ENCODE measurements around the gene IPO7. TPM values are rescaled to one million over a fixed set of nuclear protein-coding genes. Genes with fewer than 3 reads are reported as not detected.
"Not testable (repeated sequence)": the region's sequence is repeated elsewhere in the genome, so short reads cannot be mapped to it uniquely, and the experiment has no call there.

Gene IPO7
- total RNA-seq, 1 experiment from 2014 or later: 170 TPM

- H3K4me3 Mint-ChIP-seq (ENCODE audit: low read depth, unreplicated experiment): no peak overlapping the region
- no peak for TF ChIP-seq CTCF (IDR thresholded peaks at IDR 0.05; ENCODE audit: unreplicated experiment)
- H3K9me3 Mint-ChIP-seq (ENCODE audit: low read depth, unreplicated experiment): peaks cover 2% of the 10 kb centered on the region
- CTCF ChIA-PET: no interaction called here
- H3K4me1 Mint-ChIP-seq (ENCODE audit: low read depth, unreplicated experiment): peaks cover 27% of the 10 kb centered on the region
- peaks cover 28% of the 10 kb centered on the region for H3K36me3 Mint-ChIP-seq (ENCODE audit: insufficient read depth, unreplicated experiment)
- no TSS peak for BruUV-seq (replicated peaks)
- peak overlapping the region; percentile 63 for H3K27ac Mint-ChIP-seq (ENCODE audit: unreplicated experiment)
- H3K27me3 Mint-ChIP-seq (ENCODE audit: unreplicated experiment): no peaks in the 10 kb centered on the region
- intact Hi-C loops (cut with micrococcal nuclease; ENCODE audit: unreplicated experiment): no loop called here
- no peak for DNase-seq
Observed at GRCh38 chr11:9396310-9396709, 11.9 kb downstream of the IPO7 start.

- Mint-ChIP-seq H3K27ac (ENCODE audit: unreplicated experiment) (peak overlapping the region; percentile 63), H3K4me3 (ENCODE audit: low read depth, unreplicated experiment) (no peak overlapping the region), H3K9me3 (ENCODE audit: low read depth, unreplicated experiment) (peaks cover 2% of the 10 kb centered on the region), H3K4me1 (ENCODE audit: low read depth, unreplicated experiment) (peaks cover 27% of the 10 kb centered on the region), H3K27me3 (ENCODE audit: unreplicated experiment) (no peaks in the 10 kb centered on the region), H3K36me3 (ENCODE audit: insufficient read depth, unreplicated experiment) (peaks cover 28% of the 10 kb centered on the region)
- no peak for TF ChIP-seq CTCF (IDR thresholded peaks at IDR 0.05; ENCODE audit: unreplicated experiment)
- CTCF ChIA-PET: no interaction called here
- intact Hi-C loops (cut with micrococcal nuclease; ENCODE audit: unreplicated experiment): no loop called here
- BruUV-seq (replicated peaks): no TSS peak
- no peak for DNase-seq
Observed at GRCh38 chr11:9396752-9397151, 12.3 kb downstream of the IPO7 start.

GRCh38 chr11:9397746-9398680, 13.6 kb downstream of the IPO7 start:
- Mint-ChIP-seq H3K27me3 (ENCODE audit: unreplicated experiment) (no peaks in the 10 kb centered on the region), H3K27ac (ENCODE audit: unreplicated experiment) (no peak overlapping the region), H3K4me3 (ENCODE audit: low read depth, unreplicated experiment) (no peak overlapping the region), H3K9me3 (ENCODE audit: low read depth, unreplicated experiment) (peaks cover 2% of the 10 kb centered on the region), H3K4me1 (ENCODE audit: low read depth, unreplicated experiment) (peaks cover 22% of the 10 kb centered on the region), H3K36me3 (ENCODE audit: insufficient read depth, unreplicated experiment) (peaks cover 27% of the 10 kb centered on the region)
- no TSS peak for BruUV-seq (replicated peaks)
- CTCF ChIA-PET: no interaction called here
- no peak for TF ChIP-seq CTCF (IDR thresholded peaks at IDR 0.05; ENCODE audit: unreplicated experiment)
- intact Hi-C loops (cut with micrococcal nuclease; ENCODE audit: unreplicated experiment): no loop called here
- DNase-seq: no peak

GRCh38 chr11:9399466-9399865, 15.0 kb downstream of the IPO7 start:
- no peak for DNase-seq
- no peak for TF ChIP-seq CTCF (IDR thresholded peaks at IDR 0.05; ENCODE audit: unreplicated experiment)
- Mint-ChIP-seq H3K4me3 (ENCODE audit: low read depth, unreplicated experiment) (no peak overlapping the region), H3K4me1 (ENCODE audit: low read depth, unreplicated experiment) (peaks cover 19% of the 10 kb centered on the region), H3K9me3 (ENCODE audit: low read depth, unreplicated experiment) (peaks cover 2% of the 10 kb centered on the region), H3K27me3 (ENCODE audit: unreplicated experiment) (no peaks in the 10 kb centered on the region), H3K36me3 (ENCODE audit: insufficient read depth, unreplicated experiment) (peaks cover 30% of the 10 kb centered on the region), H3K27ac (ENCODE audit: unreplicated experiment) (peak overlapping the region; percentile 48)
- BruUV-seq (replicated peaks): no TSS peak
- intact Hi-C loops (cut with micrococcal nuclease; ENCODE audit: unreplicated experiment): no loop called here
- CTCF ChIA-PET: interaction anchor here (0.7 kb wide), 1 partner anchor 1713 kb away, joined by 3 read pairs; no protein-coding TSS in a partner anchor

GRCh38 chr11:9401884-9402283, 17.4 kb downstream of the IPO7 start:
- CTCF ChIA-PET: interaction anchor here (1.0 kb wide), 1 partner anchor 16 kb away, joined by 3 read pairs; no protein-coding TSS in a partner anchor
- H3K9me3 Mint-ChIP-seq (ENCODE audit: low read depth, unreplicated experiment); DNase-seq; BruUV-seq (replicated peaks); intact Hi-C loops (cut with micrococcal nuclease; ENCODE audit: unreplicated experiment); H3K27me3 Mint-ChIP-seq (ENCODE audit: unreplicated experiment); H3K27ac Mint-ChIP-seq (ENCODE audit: unreplicated experiment); H3K4me3 Mint-ChIP-seq (ENCODE audit: low read depth, unreplicated experiment): not testable (repeated sequence)
- peaks cover 43% of the 10 kb centered on the region for H3K36me3 Mint-ChIP-seq (ENCODE audit: insufficient read depth, unreplicated experiment)
- H3K4me1 Mint-ChIP-seq (ENCODE audit: low read depth, unreplicated experiment): peaks cover 10% of the 10 kb centered on the region

Data from Calu3 (cell line).